Activated CD4-positive, alpha-beta memory T cell treated with anti-CD3 and anti-CD28 coated beads, Interleukin-2, amount 10 ng/mL, durations not matched to agents 7 days and 5 days (primary cell): ENCODE results near the gene ASIP. TPM values are rescaled to one million over a fixed set of nuclear protein-coding genes. Genes with fewer than 3 reads are reported as not detected.
"Not testable (repeated sequence)": the region's sequence is repeated elsewhere in the genome, so short reads cannot be mapped to it uniquely, and the experiment has no call there.

Experiments used
- CTCF ChIA-PET: fragments of 350-600 bp; sonication (Branson Sonifier 250); formaldehyde crosslinking; loops from one replicate; lab custom pipeline; 2021; ENCODE audit warnings: antibody characterized with exemption, inconsistent platforms; lab: Charles Lee
- POLR2A ChIA-PET: fragments of 350-600 bp; sonication (Branson Sonifier 250); formaldehyde crosslinking; loops from one replicate; lab custom pipeline; 2021; ENCODE audit warnings: antibody characterized with exemption; lab: Charles Lee
- DNase-seq: peaks from one replicate; pipeline ENCODE4 v3.0.0-alpha.2; 2020
- H3K27ac Mint-ChIP-seq: one replicate; pipeline ENCODE4 v1.8.0; 2021; ENCODE audit warnings: mild to moderate bottlenecking, mixed read lengths
- H3K27me3 Mint-ChIP-seq: one replicate; pipeline ENCODE4 v1.8.0; 2021; ENCODE audit warnings: mixed read lengths
- H3K36me3 Mint-ChIP-seq: one replicate; pipeline ENCODE4 v1.8.0; 2021; ENCODE audit warnings: low read depth, mixed read lengths
- H3K4me1 Mint-ChIP-seq: one replicate; pipeline ENCODE4 v1.8.0; 2021; ENCODE audit warnings: mixed read lengths
- H3K4me3 Mint-ChIP-seq: one replicate; pipeline ENCODE4 v1.8.0; 2021; ENCODE audit warnings: mild to moderate bottlenecking, mixed read lengths
- H3K9me3 Mint-ChIP-seq: one replicate; pipeline ENCODE4 v1.8.0; 2021; ENCODE audit warnings: mixed read lengths
- total RNA-seq, 2 experiments: library from RNA; stranded (reverse); gene quantifications; one replicate each; pipeline ENCODE4 v1.2.3, GENCODE V29; 2021

The ASIP gene
- total RNA-seq, 2 experiments from 2014 or later = not detected

DNA sequence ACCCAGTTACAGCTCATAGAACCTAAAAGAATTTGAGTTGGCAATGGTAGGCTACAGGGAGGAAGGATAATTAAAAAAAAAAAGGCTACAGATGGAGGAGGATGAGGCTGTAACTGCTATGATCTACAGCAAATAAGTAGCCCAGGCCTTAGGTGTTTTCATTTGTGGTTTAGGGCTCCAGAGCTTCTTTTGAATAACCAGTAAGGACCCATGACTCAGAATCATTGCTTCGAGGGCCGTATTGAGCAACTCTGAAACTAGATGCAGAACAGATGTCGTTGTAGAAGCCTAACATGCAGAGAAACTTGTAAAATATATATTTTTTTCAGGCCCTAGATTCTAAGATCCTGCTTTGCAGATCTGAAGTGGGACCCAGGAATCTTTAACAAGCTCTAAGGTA is 19.0 kb upstream of the ASIP start:
- no peaks in the 10 kb centered on the region for H3K9me3 Mint-ChIP-seq
- H3K27ac Mint-ChIP-seq = no peak overlapping the region
- ChIA-PET CTCF (interaction anchor here (1.8 kb wide), 1 partner anchor 9 kb away, joined by 4 read pairs; no protein-coding TSS in a partner anchor), POLR2A (interaction anchor here (0.8 kb wide), 1 partner anchor 10 kb away, joined by 3 read pairs; no protein-coding TSS in a partner anchor)
- peaks cover 6% of the 10 kb centered on the region for H3K4me1 Mint-ChIP-seq
- no peaks in the 10 kb centered on the region for H3K36me3 Mint-ChIP-seq
- peaks cover 20% of the 10 kb centered on the region for H3K27me3 Mint-ChIP-seq
- H3K4me3 Mint-ChIP-seq = no peak overlapping the region
- no peak for DNase-seq

DNA sequence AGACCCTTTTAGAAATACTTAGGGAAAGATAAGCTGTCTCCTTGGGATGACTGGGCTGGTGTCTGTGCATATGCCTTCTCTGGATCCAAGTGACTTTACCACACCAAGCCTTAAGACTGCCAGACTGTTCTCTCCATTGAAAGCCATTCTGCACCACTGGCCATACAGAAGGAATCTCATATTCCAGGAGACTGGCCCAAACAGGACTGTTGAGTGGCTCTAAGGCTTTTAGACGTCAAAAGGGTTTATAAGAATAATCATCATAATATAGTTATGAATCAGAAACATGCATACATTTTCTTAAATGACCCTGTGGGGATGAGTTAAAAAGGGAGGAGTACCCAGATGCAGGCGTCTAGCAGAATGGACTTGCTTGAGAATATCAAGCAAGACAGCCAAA is 17.0 kb upstream of the ASIP start:
- peaks cover 12% of the 10 kb centered on the region for H3K27me3 Mint-ChIP-seq
- H3K4me1 Mint-ChIP-seq, H3K27ac Mint-ChIP-seq, H3K36me3 Mint-ChIP-seq, POLR2A ChIA-PET, CTCF ChIA-PET, DNase-seq, H3K9me3 Mint-ChIP-seq, H3K4me3 Mint-ChIP-seq: not testable (repeated sequence)

DNA sequence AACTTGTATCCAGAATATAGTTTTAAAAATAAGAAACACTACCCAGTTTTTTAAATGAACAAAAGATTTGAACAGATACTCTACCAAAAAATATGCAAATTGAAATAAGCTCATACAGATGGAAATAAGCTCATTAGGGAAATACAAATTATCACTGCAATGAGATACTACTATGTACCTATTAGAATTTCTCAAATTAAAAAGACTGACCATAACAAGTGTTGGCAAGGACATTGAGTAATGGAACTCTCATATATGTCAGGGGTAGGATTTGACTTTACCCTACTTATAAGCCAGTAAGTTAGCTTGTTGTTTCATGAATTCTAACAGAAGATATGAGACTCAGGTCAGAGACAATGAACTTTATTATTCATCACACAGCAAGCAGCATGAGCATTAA is 9.6 kb upstream of the ASIP start:
- ChIA-PET POLR2A (interaction anchor here (1.2 kb wide), 1 partner anchor 10 kb away, joined by 3 read pairs; no protein-coding TSS in a partner anchor), CTCF (interaction anchor here (1.0 kb wide), 1 partner anchor 10 kb away, joined by 4 read pairs; no protein-coding TSS in a partner anchor)

DNA sequence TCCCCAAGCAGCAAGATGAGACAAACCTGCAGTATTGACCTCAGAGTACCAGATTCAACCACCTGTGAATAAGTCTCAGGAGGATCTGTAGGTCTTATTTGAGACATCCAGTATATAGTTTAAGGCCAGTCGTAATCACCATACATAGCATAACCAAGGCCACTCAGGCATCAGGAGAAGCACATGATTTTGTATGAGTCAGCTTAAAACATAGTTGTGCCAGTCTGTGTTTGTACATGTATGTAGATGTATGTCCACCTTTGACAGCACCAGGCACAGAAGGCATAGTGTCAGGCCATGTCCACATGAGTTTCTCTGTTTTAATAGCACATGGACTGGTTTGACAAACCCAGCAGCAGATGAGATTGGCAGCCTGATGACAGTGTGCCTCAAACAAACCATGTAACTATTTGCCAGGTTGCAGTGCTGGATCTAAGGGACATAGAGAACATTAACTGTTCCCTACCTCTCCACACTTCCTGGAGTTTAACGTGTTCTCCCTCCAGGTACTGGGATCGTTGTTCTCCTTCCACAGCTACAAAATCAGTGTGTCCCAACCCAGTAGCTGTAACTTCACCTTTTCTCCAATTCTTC is 8.6 kb upstream of the ASIP start:
- H3K4me3 Mint-ChIP-seq = no peak overlapping the region
- DNase-seq = no peak
- H3K27ac Mint-ChIP-seq = no peak overlapping the region
- H3K4me1 Mint-ChIP-seq = no peaks in the 10 kb centered on the region
- POLR2A ChIA-PET = interaction anchor here (1.2 kb wide), 1 partner anchor 10 kb away, joined by 3 read pairs; no protein-coding TSS in a partner anchor
- H3K27me3 Mint-ChIP-seq = peaks cover 22% of the 10 kb centered on the region
- no peaks in the 10 kb centered on the region for H3K36me3 Mint-ChIP-seq
- CTCF ChIA-PET = interaction anchor here (0.6 kb wide), 1 partner anchor 24 kb away, joined by 3 read pairs; no protein-coding TSS in a partner anchor
- H3K9me3 Mint-ChIP-seq = peaks cover 3% of the 10 kb centered on the region

More for the DNA sequence above, 9.6 kb upstream of the ASIP start:
- Mint-ChIP-seq H3K9me3 (no peaks in the 10 kb centered on the region), H3K4me3 (no peak overlapping the region), H3K27me3 (peaks cover 21% of the 10 kb centered on the region), H3K36me3 (no peaks in the 10 kb centered on the region), H3K4me1 (no peaks in the 10 kb centered on the region), H3K27ac (no peak overlapping the region)
- DNase-seq = no peak

DNA sequence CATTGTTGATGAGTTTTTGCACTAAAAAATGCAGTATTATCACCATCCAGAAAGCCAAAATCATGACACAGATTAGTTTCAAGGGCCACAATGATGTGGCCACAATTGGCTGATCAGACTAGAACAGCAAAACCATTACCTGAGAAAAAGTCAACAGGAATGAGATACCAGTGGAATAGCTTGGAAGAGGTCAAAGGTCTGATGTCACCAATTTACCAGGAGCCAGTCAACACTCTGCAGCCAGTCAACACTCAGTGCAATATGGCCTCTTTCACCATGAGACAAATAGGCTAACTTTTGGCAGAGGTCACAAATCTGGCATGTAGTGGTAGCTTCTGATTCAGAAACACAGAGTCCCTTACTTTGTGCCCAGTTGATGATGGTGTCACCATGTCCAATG is 7.5 kb upstream of the ASIP start:
- peaks cover 3% of the 10 kb centered on the region for H3K36me3 Mint-ChIP-seq

DNA sequence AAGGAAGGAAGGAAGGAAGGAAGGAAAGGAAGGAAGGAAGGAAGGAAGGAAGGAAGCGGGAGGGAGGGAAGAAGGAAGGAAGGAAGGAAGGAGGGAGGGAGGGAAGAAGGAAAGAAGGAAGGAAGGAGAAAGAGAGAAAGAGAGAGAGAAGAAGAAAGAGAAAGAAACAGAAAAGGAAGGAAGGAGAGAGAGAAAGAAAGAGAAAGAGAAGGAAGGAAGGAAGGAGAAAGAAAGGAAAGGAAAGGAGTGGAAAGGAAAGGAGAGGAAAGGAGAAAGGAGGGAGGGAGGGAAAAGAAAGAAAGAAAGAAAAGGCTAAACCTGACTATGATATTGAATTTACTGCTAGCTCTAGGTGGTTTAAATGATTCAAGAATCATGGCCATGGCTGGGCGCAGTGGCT is 5.3 kb upstream of the ASIP start:
- DNase-seq = no peak
- Mint-ChIP-seq H3K27me3 (peaks cover 48% of the 10 kb centered on the region), H3K4me3 (no peak overlapping the region), H3K27ac (no peak overlapping the region), H3K9me3 (peaks cover 15% of the 10 kb centered on the region), H3K4me1 (no peaks in the 10 kb centered on the region), H3K36me3 (peaks cover 3% of the 10 kb centered on the region)
- ChIA-PET POLR2A (no interaction called here), CTCF (no interaction called here)

More for the DNA sequence above, 7.5 kb upstream of the ASIP start:
- POLR2A ChIA-PET = no interaction called here
- no peak for DNase-seq
- CTCF ChIA-PET = interaction anchor here (1.1 kb wide), 1 partner anchor 10 kb away, joined by 5 read pairs; no protein-coding TSS in a partner anchor
- Mint-ChIP-seq H3K27me3 (peaks cover 30% of the 10 kb centered on the region), H3K4me3 (no peak overlapping the region), H3K27ac (no peak overlapping the region), H3K9me3 (peaks cover 12% of the 10 kb centered on the region), H3K4me1 (no peaks in the 10 kb centered on the region)

DNA sequence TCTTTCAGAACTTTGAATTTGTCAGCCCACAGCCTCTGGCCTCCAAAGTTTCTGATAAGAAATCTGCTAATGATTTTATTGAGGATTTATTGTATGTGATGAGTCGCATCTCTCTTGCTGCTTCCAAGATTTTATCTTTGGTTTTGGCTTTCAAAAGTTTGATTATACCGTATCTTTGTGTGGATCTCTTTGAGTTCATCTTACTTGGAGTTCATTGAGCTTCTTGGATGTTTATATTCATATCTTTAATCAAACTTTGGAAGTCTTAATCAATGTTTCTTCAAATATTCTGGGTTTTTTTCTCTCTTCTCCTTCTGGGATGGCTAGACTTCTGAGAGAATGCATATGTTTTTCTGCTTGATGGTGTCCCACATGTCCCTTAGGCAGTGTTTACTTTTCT is 3.3 kb upstream of the ASIP start:
- H3K27ac Mint-ChIP-seq = no peak overlapping the region
- H3K36me3 Mint-ChIP-seq = peaks cover 3% of the 10 kb centered on the region
- ChIA-PET CTCF (no interaction called here), POLR2A (no interaction called here)
- H3K4me1 Mint-ChIP-seq = peaks cover 3% of the 10 kb centered on the region
- peaks cover 50% of the 10 kb centered on the region for H3K27me3 Mint-ChIP-seq
- peaks cover 15% of the 10 kb centered on the region for H3K9me3 Mint-ChIP-seq
- no peak for DNase-seq
- no peak overlapping the region for H3K4me3 Mint-ChIP-seq

DNA sequence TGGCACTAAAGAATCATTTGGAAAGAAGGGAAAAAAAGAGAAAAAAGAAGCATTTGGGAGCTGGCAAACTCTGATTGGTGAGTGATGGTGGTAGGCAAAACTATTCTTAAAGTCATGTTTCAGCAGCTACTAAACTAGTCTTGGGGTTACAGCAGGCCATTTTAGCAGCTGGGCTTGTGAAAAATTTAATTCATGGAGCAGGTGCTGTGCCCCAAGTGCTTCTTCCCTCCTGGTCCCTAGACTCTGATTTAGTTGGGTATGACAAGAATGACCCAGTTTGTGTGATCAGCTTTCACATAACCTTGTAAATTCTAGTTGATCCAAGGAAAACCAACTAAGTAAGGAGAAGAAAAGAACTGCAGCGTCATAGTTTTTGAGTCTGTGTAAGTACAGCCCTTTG is 1.1 kb upstream of the ASIP start:
- H3K27me3 Mint-ChIP-seq = peaks cover 52% of the 10 kb centered on the region
- H3K4me3 Mint-ChIP-seq = no peak overlapping the region
- no peak for DNase-seq
- POLR2A ChIA-PET = interaction anchor here (0.6 kb wide), 1 partner anchor 45 kb away, joined by 3 read pairs; no protein-coding TSS in a partner anchor
- CTCF ChIA-PET = no interaction called here
- H3K9me3 Mint-ChIP-seq = peaks cover 15% of the 10 kb centered on the region
- peaks cover 3% of the 10 kb centered on the region for H3K36me3 Mint-ChIP-seq
- no peak overlapping the region for H3K27ac Mint-ChIP-seq
- peaks cover 3% of the 10 kb centered on the region for H3K4me1 Mint-ChIP-seq

DNA sequence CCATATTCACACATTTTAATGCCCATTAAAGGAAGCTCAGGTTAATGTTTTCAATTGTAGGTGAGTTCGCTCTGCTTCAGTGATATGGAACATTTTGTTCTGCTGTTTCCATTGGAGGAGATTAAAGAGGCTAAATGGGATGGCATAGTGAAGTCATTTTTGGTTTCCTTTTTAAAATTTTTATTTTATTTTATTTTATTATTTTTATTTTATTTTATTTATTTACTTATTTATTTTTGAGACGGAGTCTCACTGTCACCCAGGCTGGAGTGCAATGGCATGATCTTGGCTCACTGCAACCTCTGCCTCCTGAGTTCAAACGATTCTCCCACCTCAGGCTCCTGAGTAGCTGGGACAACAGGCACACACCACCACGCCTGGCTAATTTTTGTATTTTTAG is 792 bp downstream of the ASIP start:
- POLR2A ChIA-PET, H3K36me3 Mint-ChIP-seq, H3K4me1 Mint-ChIP-seq, H3K4me3 Mint-ChIP-seq, H3K27ac Mint-ChIP-seq, DNase-seq, CTCF ChIA-PET: not testable (repeated sequence)
- peaks cover 48% of the 10 kb centered on the region for H3K27me3 Mint-ChIP-seq
- peaks cover 15% of the 10 kb centered on the region for H3K9me3 Mint-ChIP-seq

DNA sequence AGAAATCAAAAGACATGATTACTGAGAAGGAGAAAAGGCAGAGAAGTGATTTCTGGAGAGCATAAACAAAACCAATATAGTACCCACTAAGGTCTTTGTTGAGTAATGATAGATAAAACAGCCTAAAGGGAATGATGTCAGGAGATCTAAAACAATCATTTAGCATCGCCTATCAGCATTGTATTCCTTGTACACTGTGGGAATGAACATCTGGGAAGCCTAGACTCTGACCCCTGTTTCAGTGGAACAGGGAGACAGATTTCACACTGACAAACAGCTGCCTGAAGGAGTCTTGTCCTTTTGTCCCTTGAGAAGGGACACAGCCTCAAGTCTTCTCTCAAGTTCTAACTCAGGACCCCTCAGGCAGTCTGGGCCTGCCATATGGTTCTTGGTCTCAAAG is 1.7 kb downstream of the ASIP start:
- DNase-seq = no peak
- POLR2A ChIA-PET = no interaction called here
- Mint-ChIP-seq H3K4me3 (no peak overlapping the region), H3K27me3 (peaks cover 41% of the 10 kb centered on the region), H3K4me1 (peaks cover 3% of the 10 kb centered on the region), H3K9me3 (peaks cover 10% of the 10 kb centered on the region), H3K36me3 (peaks cover 2% of the 10 kb centered on the region), H3K27ac (no peak overlapping the region)
- CTCF ChIA-PET = no interaction called here

DNA sequence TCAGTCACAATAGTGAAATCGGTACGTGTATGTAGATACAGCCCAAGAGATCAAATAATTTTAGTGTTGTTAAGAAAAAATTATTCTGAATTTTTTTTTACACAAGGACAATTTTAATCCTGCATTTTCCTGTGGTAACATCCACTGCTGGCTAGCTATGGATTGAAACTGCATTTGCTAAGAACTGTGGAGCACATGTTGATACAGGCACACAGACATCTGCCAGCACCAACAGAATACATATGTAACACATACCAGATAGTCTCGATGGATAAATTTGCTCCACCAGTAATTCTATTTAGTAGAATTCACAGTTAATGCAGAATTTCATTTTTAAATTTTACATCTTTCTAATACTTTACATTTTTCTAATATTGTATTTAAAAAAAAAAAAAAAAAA is 2.2 kb downstream of the ASIP start:
- no peak for DNase-seq
- Mint-ChIP-seq H3K4me1 (peaks cover 3% of the 10 kb centered on the region), H3K9me3 (peaks cover 5% of the 10 kb centered on the region), H3K27me3 (peaks cover 36% of the 10 kb centered on the region), H3K27ac (no peak overlapping the region), H3K36me3 (no peaks in the 10 kb centered on the region), H3K4me3 (no peak overlapping the region)
- ChIA-PET CTCF (interaction anchor here (0.9 kb wide), 1 partner anchor 9 kb away, joined by 5 read pairs; no protein-coding TSS in a partner anchor), POLR2A (no interaction called here)

DNA sequence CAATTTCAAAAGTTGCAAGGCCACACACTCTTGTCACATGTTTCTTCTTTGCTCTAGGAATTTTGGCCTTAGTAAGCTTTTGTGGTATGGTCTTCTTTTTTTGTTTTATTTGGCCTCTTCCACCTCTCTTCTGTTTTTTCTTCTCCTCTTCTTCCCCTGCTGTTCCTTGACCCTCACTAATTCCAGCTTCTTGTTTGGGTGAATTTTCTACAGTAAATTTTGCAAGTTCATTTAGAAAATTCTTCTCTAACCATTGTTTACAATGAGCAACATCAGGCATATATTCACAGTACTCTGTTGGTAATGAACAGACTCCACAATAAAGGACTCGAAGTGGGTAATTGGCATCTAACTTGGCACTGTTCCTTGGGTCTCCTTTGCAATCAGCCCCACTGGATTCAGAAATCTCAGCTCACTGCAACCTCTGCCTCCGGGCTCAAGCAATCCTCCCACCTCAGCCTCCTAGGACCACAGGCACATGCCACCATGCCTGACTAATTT is 5.0 kb downstream of the ASIP start:
- peaks cover 13% of the 10 kb centered on the region for H3K27me3 Mint-ChIP-seq
- no peaks in the 10 kb centered on the region for H3K36me3 Mint-ChIP-seq
- H3K27ac Mint-ChIP-seq = no peak overlapping the region
- no peaks in the 10 kb centered on the region for H3K9me3 Mint-ChIP-seq
- ChIA-PET CTCF (interaction anchor here (0.8 kb wide), 1 partner anchor 9 kb away, joined by 3 read pairs; no protein-coding TSS in a partner anchor), POLR2A (no interaction called here)
- H3K4me1 Mint-ChIP-seq = peaks cover 6% of the 10 kb centered on the region
- H3K4me3 Mint-ChIP-seq = no peak overlapping the region
- DNase-seq = no peak

DNA sequence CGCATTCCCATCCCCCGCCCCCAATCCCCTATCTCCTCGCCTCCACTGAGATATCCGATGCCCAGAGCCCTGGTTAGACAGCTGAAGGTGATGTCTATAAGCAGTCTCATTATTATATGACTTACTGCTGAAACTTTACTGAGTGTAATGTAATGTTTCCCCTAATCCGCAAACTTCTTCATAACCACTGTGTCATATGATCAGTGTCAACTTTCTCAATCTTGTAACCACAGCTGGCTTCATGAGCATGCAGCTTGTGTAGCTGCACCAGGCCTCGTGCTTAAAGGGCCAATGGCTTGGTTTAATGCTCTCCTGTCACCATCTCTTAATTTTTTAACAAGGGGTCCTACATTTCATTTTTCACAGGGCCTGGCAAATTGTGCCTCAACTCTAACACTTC is 8.1 kb downstream of the ASIP start:
- POLR2A ChIA-PET = no interaction called here
- no peak overlapping the region for H3K4me3 Mint-ChIP-seq

More for the DNA sequence above, 8.1 kb downstream of the ASIP start:
- peaks cover 5% of the 10 kb centered on the region for H3K4me1 Mint-ChIP-seq
- no peaks in the 10 kb centered on the region for H3K9me3 Mint-ChIP-seq
- H3K36me3 Mint-ChIP-seq = no peaks in the 10 kb centered on the region
- CTCF ChIA-PET = no interaction called here
- H3K27me3 Mint-ChIP-seq = no peaks in the 10 kb centered on the region
- DNase-seq = no peak
- H3K27ac Mint-ChIP-seq = no peak overlapping the region
